HG03575 (cell line): ENCODE measurements around the gene FAM131A.

Experiments
- ATAC-seq: cut with Tn5 transposase; IDR thresholded peaks from one replicate; pipeline ENCODE4 v1.9.1; 2021; ENCODE audit not compliant: unreplicated experiment, insufficient number of reproducible peaks, low FRiP score; ENCODE audit errors: extremely low read depth

Gene FAM131A

GRCh38 chr3:184337399-184337714, at the start of gene FAM131A:
Gene FAM131A, plus strand, starts transcription at chr3:184337600. Its CDS starts 31 bp downstream, at chr3:184337631.
- no peak for ATAC-seq

GRCh38 chr3:184289426-184289938, 47.9 kb upstream of the FAM131A start:
- no peak for ATAC-seq

- no peak for ATAC-seq
Observed at GRCh38 chr3:184290331-184290730, 47.1 kb upstream of the FAM131A start.

GRCh38 chr3:184291044-184291737, 46.2 kb upstream of the FAM131A start:
- ATAC-seq = no peak

- no peak for ATAC-seq
Observed at GRCh38 chr3:184291738-184292445, 45.5 kb upstream of the FAM131A start.

- ATAC-seq = no peak
Observed at GRCh38 chr3:184295771-184296170, 41.6 kb upstream of the FAM131A start.

- no peak for ATAC-seq
Observed at GRCh38 chr3:184296616-184297015, 40.8 kb upstream of the FAM131A start.

- peak; percentile 48 for ATAC-seq
Observed at GRCh38 chr3:184298759-184299487, 38.5 kb upstream of the FAM131A start, which contains the start of gene PSMD2. Gene PSMD2, plus strand, starts transcription at chr3:184299241. Its CDS starts 26 bp downstream, at chr3:184299267.

GRCh38 chr3:184299488-184300377, 37.7 kb upstream of the FAM131A start:
- ATAC-seq = no peak

GRCh38 chr3:184300378-184300720, 37.1 kb upstream of the FAM131A start:
- ATAC-seq = no peak

- no peak for ATAC-seq
Observed at GRCh38 chr3:184305577-184305976, 31.8 kb upstream of the FAM131A start.

GRCh38 chr3:184306341-184306972, 30.9 kb upstream of the FAM131A start:
- ATAC-seq = no peak

GRCh38 chr3:184307915-184308314, 29.5 kb upstream of the FAM131A start:
- no peak for ATAC-seq

GRCh38 chr3:184308744-184309143, 28.7 kb upstream of the FAM131A start:
- ATAC-seq = no peak

- ATAC-seq = no peak
Observed at GRCh38 chr3:184311633-184312032, 25.8 kb upstream of the FAM131A start.

GRCh38 chr3:184314363-184314699, 23.1 kb upstream of the FAM131A start, which contains the start of gene EIF4G1:
Gene EIF4G1, plus strand, starts transcription at chr3:184314606. Its CDS starts 1,191 bp downstream, at chr3:184315797.
- no peak for ATAC-seq

- ATAC-seq = no peak
Observed at GRCh38 chr3:184314700-184315542, 22.5 kb upstream of the FAM131A start.

- no peak for ATAC-seq
Observed at GRCh38 chr3:184315543-184315867, 21.9 kb upstream of the FAM131A start.
